GM11168 (cell line): ENCODE data around the gene NCLN.
"Not testable (repeated sequence)": the region's sequence is repeated elsewhere in the genome, so short reads cannot be mapped to it uniquely, and the experiment has no call there.

ENCODE experiments used
- in situ Hi-C: fragments of 300-500 bp; cut with MboI; formaldehyde crosslinking; loops from one replicate; pipeline ENCODE4 v1.12.0; 2022; ENCODE audit warnings: low sequenced_read_pairs; ENCODE audit not compliant: unreplicated experiment

Gene NCLN

DNA sequence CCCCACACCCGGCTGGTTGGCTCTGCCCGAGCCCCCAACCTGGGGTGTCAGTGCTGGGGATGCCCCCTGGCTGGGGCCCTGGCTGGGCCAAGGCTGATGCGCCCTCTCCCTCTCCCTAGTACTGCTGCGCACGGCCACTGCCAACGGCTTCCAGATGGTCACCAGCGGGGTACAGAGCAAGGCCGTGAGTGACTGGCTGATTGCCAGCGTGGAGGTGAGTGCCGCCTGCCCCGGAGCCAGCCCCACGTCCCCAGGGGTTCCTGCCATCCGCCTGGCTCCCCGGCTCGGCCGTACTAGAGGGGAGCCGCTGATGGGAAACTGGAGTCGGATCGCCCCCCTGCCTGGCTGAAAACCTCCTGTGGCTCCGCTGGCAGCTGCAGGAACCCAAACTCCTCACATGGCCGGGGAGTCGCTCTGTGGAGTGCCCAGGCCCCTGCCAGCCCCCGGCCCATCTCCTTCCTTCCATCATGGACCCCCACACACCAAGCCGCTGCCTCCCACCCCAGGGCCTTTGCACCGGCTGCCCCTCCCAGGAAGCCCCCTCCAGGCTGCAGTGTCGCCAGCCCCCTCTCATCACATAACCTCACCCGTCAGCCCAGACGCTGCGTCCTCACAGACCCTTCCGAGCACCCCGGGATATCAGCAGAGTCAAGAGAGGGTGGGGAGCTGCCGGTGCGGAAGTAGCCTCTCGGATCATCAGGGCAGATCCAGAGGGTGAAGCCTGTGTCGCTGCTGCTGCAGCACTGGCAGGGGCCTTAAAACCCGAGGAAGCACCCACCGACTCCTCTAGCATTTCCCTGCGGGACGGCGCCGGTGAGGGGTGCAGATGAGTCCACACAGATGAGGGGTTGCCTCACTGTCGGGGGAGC lies 10.6 kb downstream of the NCLN start:
- in situ Hi-C loops: no loop called here

- in situ Hi-C loops: no loop called here
Observed at GRCh38 chr19:3196933-3197205, 11.1 kb downstream of the NCLN start.

DNA sequence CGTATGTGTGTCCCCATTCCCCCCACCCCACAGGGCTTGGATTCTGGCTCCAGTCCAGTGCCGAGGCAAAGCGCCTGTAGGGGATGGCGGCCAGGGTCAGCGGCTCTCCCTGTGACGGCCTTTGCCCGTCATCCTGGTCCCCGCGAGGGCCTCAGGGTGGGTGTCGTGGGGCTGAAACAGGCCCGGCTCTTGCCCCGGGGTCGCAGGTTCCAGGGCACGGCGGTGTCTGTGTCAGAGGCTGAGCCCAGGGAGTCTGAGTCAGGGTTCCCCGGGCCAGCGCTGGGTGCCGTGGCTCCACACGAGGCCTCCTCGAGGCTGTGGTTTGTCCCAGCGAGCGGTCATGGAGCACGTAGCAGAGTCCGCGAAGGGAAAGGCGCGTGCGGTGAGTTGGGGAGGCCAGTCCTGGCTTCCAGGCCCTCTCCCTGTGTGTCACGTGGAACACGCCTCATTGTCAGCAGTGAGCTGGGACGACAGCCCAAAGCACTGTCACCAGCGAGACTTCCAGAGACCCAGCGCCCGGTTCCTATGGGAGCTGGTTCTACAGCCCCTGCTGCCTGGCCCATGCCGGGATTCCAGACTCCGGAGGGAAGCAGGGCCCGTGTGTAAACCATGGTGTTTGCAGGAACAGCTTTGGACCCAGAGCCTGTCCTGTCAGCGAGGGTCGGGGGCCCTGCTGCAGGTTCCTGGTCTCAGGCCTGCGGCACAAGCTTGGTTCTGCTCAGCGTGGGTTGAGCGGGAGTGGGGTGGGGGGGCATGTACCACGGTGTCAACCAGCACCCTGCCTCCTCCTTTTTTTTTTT lies 13.4 kb downstream of the NCLN start:
- in situ Hi-C loops: no loop called here

GRCh38 chr19:3201072-3201700 lies 15.5 kb downstream of the NCLN start:
- in situ Hi-C loops: no loop called here

DNA sequence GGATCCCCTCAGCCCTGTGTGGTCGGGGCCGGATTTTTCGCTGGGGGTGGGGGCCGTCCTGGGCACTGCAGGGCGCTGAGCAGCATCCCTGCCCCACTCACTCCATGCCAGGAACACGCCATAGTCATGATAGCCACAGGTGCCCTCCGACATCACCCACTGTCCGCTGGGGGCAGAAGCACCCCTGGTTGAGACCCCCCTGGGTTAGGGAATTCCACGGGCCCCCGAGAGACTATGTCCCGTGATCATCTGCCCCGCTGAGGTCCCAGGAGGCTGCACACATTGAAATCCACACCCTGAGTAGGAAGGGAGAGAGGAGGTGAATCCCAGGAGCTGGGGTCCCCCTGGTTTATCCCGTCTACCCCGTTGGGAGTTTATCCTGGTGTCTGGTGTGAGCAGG lies 16.2 kb downstream of the NCLN start:
- in situ Hi-C loops: no loop called here

GRCh38 chr19:3202346-3202745 lies 16.6 kb downstream of the NCLN start:
- in situ Hi-C loops: no loop called here

GRCh38 chr19:3202895-3203294 lies 17.2 kb downstream of the NCLN start:
- in situ Hi-C loops: not testable (repeated sequence)

DNA sequence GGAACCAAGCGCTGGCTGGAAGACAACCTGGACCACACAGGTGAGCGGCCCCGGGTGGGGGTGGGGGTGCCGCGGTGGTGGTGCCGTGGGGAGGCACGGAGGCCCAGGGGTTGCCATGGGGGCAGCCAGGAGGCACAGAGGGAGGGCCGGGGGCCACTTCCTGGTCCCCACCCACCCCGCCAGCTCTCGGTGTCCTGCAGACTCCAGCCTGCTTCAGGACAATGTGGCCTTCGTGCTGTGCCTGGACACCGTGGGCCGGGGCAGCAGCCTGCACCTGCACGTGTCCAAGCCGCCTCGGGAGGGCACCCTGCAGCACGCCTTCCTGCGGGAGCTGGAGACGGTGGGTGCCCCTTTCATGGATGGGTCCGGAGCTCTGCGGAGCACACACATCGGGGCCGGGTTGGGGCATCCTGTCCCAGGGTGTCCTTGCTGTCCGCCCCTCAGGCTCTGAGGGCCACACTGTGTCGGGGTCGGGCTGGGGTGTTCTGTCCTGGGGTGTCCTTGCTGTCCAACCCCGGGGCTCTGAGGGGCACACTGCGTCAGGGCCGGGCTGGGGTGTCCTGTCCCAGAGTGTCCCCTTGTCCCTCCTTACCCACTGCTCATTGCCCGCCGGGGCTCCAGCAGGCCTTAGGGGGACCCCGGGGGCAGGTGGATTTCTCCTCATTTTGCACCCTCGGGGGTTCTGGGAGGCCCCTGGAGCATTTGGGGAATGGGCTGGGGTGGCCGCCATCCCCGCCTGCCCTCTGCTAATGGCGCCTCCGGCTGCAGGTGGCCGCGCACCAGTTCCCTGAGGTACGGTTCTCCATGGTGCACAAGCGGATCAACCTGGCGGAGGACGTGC lies 18.3 kb downstream of the NCLN start:
- in situ Hi-C loops: no loop called here

DNA sequence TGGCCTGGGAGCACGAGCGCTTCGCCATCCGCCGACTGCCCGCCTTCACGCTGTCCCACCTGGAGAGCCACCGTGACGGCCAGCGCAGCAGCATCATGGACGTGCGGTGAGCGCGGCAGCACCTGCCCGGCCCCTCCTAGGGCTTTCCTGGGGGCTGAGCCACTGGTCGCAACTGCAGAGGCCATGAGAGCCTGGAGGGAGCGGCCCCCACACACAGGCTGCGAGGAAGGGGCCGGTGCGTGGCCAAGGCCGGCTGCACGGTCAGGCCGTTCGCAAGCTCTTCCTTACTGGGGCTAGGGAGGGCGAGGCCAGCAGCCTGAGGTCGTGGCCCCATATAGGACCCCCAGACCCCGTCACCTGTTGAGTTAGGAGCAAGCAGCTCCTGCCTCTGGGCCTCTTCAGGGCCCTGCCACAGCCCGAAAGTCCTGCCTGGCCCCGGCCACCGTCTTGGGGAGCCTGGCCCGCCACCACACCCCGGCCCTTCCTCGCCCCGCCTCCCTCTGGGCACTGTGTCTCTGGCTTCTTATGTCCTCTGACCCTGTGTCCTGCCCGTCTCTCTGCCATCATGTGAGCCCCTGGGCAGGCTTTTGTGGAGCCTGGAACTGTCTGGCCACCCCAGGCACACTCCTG lies 19.0 kb downstream of the NCLN start:
- in situ Hi-C loops: no loop called here

- in situ Hi-C loops: no loop called here
Observed at GRCh38 chr19:3206216-3206953, 20.7 kb downstream of the NCLN start.

DNA sequence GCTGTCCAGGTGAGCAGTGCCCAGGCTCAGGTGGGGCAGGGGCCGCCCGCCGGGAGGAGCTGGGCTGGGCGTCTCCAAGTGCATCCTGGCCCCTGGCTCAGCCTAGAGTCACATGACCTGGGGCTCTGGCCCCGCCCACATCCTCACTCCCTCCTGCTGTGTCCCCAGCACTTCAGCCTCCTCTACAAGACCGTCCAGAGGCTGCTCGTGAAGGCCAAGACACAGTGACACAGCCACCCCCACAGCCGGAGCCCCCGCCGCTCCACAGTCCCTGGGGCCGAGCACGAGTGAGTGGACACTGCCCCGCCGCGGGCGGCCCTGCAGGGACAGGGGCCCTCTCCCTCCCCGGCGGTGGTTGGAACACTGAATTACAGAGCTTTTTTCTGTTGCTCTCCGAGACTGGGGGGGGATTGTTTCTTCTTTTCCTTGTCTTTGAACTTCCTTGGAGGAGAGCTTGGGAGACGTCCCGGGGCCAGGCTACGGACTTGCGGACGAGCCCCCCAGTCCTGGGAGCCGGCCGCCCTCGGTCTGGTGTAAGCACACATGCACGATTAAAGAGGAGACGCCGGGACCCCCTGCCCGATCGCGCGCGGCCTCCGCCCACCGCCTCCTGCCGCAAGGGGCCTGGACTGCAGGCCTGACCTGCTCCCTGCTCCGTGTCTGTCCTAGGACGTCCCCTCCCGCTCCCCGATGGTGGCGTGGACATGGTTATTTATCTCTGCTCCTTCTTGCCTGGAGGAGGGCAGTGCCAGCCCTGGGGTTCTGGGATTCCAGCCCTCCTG lies 21.9 kb downstream of the NCLN start:
- in situ Hi-C loops: no loop called here

DNA sequence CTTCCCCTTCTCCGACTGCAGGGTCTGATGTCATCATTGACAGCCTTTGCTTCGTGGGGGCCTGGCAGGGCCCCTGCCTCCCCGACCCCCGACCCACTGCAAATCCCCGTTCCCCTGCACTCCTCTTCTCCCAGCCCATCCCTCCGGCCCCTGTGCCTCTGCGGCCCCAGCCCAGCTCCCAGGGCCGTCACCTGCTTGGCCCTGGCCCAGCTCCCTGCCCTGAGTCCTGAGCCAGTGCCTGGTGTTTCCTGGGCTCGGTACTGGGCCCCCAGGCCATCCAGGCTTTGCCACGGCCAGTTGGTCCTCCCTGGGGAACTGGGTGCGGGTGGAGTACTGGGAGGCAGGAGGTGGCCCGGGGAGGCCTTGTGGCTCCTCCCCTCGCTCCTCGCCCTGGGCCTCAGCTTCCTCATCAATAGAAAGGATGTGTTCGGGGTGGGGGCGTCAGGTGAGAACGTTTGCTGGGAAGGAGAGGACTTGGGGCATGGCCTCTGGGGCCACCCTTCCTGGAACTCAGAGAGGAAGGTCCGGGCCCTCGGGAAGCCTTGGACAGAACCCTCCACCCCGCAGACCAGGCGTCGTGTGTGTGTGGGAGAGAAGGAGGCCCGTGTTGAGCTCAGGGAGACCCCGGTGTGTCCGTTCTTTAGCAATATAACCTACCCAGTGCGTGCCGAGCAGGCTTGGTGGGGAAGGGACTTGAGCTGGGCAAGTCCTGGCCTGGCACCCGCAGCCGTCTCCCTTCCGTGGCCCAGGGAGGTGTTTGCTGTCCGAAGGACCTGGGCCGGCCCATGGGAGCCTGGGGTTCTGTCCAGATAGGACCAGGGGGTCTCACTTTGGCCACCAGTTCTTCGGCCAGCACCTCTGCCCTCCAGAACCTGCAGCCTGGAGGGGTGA lies 22.8 kb downstream of the NCLN start:
- in situ Hi-C loops: no loop called here

- in situ Hi-C loops: no loop called here
Observed at GRCh38 chr19:3210347-3211017, 24.8 kb downstream of the NCLN start.

GRCh38 chr19:3211191-3211590 lies 25.5 kb downstream of the NCLN start:
- in situ Hi-C loops: no loop called here

DNA sequence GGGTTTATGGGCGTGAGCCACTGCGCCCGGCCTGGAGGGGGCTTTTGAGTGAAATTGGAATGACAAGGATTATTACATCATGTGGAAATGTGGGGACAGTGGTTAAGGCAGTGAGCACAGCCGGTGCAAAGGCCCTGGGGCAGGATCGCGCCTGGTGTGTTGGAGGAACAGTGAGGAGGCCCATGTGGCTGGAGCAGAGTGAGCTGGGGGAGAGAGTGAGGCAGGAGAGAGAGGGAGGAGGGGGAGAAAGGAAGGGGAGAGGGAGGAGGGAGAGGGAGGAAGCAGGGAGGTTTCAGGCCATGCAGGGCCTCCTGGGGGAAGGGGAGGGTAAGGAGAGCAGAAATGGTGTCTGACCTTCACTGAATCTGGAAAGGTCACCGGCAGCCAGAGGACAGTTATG lies 27.4 kb downstream of the NCLN start:
- in situ Hi-C loops: no loop called here

DNA sequence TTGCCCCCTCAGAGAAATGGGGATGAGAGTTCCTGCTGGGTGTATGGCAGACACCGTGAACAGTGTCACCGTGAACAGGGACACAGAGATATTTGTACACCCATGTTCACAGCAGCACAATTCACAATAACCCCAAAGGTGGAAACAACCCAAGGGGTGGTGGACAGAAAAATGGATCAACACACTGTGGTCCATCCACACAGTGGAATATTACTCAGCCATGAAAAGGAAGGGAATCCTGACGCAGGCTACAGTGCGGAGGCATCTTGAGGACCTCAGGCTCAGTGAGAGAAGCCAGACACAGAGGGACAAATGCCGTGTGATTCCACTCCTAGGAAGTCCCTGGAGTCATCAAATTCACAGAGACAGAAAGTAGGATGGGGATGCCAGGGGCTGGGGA lies 31.1 kb downstream of the NCLN start:
- in situ Hi-C loops: no loop called here

DNA sequence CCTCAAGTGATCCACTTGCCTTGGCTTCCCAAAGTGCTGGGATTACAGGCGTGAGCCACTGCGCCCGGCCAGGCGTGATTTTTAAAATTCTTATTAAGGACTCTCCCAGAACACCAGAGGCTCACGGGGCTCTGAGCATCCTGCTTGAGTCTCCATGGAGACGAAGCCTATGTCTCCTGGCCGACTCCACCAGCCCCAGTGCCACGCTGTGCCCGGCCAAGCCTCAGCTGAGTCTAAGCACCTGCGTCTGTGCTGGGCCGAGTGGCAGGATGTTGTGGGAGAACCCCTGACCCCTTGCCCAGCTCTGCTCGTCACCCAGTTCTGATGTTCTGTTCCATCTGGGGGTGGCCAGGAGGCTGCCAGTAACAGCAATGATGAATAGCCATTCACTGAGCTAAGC lies 34.8 kb downstream of the NCLN start:
- in situ Hi-C loops: no loop called here
